Measurements from ENCODE around the gene FAM53B. TPM values are rescaled to one million over a fixed set of nuclear protein-coding genes. Genes with fewer than 3 reads are reported as not detected.

FAM53B gene
- total RNA-seq, 1 experiment from 2014 or later = 11.2 TPM

GRCh38 chr10:124693801-124694416, 50.3 kb downstream of the FAM53B start:
- Mint-ChIP-seq H3K9me3 (ENCODE audit: low read depth, unreplicated experiment) (no peaks in the 10 kb centered on the region), H3K36me3 (ENCODE audit: insufficient read depth, unreplicated experiment) (peaks cover 5% of the 10 kb centered on the region), H3K27me3 (ENCODE audit: unreplicated experiment) (no peaks in the 10 kb centered on the region), H3K27ac (ENCODE audit: unreplicated experiment) (no peak overlapping the region), H3K4me3 (ENCODE audit: low read depth, unreplicated experiment) (no peak overlapping the region), H3K4me1 (ENCODE audit: low read depth, unreplicated experiment) (no peaks in the 10 kb centered on the region)
- no peak for TF ChIP-seq CTCF (IDR thresholded peaks at IDR 0.05; ENCODE audit: unreplicated experiment)
- intact Hi-C loops (cut with micrococcal nuclease; ENCODE audit: unreplicated experiment) = no loop called here
- CTCF ChIA-PET = no interaction called here
- BruUV-seq (replicated peaks) = no TSS peak
- no peak for DNase-seq

- Mint-ChIP-seq H3K4me1 (ENCODE audit: low read depth, unreplicated experiment) (no peaks in the 10 kb centered on the region), H3K36me3 (ENCODE audit: insufficient read depth, unreplicated experiment) (peaks cover 5% of the 10 kb centered on the region), H3K4me3 (ENCODE audit: low read depth, unreplicated experiment) (no peak overlapping the region), H3K27ac (ENCODE audit: unreplicated experiment) (no peak overlapping the region), H3K9me3 (ENCODE audit: low read depth, unreplicated experiment) (no peaks in the 10 kb centered on the region), H3K27me3 (ENCODE audit: unreplicated experiment) (no peaks in the 10 kb centered on the region)
- CTCF ChIA-PET = no interaction called here
- no TSS peak for BruUV-seq (replicated peaks)
- intact Hi-C loops (cut with micrococcal nuclease; ENCODE audit: unreplicated experiment) = no loop called here
- TF ChIP-seq CTCF (IDR thresholded peaks at IDR 0.05; ENCODE audit: unreplicated experiment) = no peak
- DNase-seq = no peak
Measured at GRCh38 chr10:124693396-124693795, 50.8 kb downstream of the FAM53B start.

GRCh38 chr10:124692100-124692446, 52.1 kb downstream of the FAM53B start:
- intact Hi-C loops (cut with micrococcal nuclease; ENCODE audit: unreplicated experiment) = no loop called here
- no peak for DNase-seq
- Mint-ChIP-seq H3K9me3 (ENCODE audit: low read depth, unreplicated experiment) (no peaks in the 10 kb centered on the region), H3K27ac (ENCODE audit: unreplicated experiment) (no peak overlapping the region), H3K36me3 (ENCODE audit: insufficient read depth, unreplicated experiment) (peaks cover 5% of the 10 kb centered on the region), H3K4me1 (ENCODE audit: low read depth, unreplicated experiment) (no peaks in the 10 kb centered on the region), H3K4me3 (ENCODE audit: low read depth, unreplicated experiment) (no peak overlapping the region), H3K27me3 (ENCODE audit: unreplicated experiment) (no peaks in the 10 kb centered on the region)
- CTCF ChIA-PET = interaction anchor here (0.6 to 0.7 kb wide), 2 partner anchors 61 to 216 kb away, joined by 3 to 6 read pairs; no protein-coding TSS in a partner anchor
- no peak for TF ChIP-seq CTCF (IDR thresholded peaks at IDR 0.05; ENCODE audit: unreplicated experiment)
- no TSS peak for BruUV-seq (replicated peaks)

- TF ChIP-seq CTCF (IDR thresholded peaks at IDR 0.05; ENCODE audit: unreplicated experiment) = no peak
- H3K27me3 Mint-ChIP-seq (ENCODE audit: unreplicated experiment) = no peaks in the 10 kb centered on the region
- intact Hi-C loops (cut with micrococcal nuclease; ENCODE audit: unreplicated experiment) = no loop called here
- no peak overlapping the region for H3K27ac Mint-ChIP-seq (ENCODE audit: unreplicated experiment)
- H3K36me3 Mint-ChIP-seq (ENCODE audit: insufficient read depth, unreplicated experiment) = peaks cover 5% of the 10 kb centered on the region
- DNase-seq = no peak
- no TSS peak for BruUV-seq (replicated peaks)
- CTCF ChIA-PET = interaction anchor here (0.6 kb wide), 1 partner anchor 61 kb away, joined by 3 read pairs; no protein-coding TSS in a partner anchor
- H3K9me3 Mint-ChIP-seq (ENCODE audit: low read depth, unreplicated experiment) = no peaks in the 10 kb centered on the region
- H3K4me1 Mint-ChIP-seq (ENCODE audit: low read depth, unreplicated experiment) = no peaks in the 10 kb centered on the region
- no peak overlapping the region for H3K4me3 Mint-ChIP-seq (ENCODE audit: low read depth, unreplicated experiment)
Measured at GRCh38 chr10:124691421-124692099, 52.6 kb downstream of the FAM53B start.

Data from Calu3 (cell line).